GM10248 (cell line): ENCODE results near the gene CACNG1.

Source experiments
- CTCF ChIA-PET: fragments of 300-600 bp; sonication (Branson Sonifier 250); formaldehyde crosslinking; extraction: SDS; loops from one replicate; lab custom pipeline; 2021; ENCODE audit warnings: antibody characterized with exemption; lab: Yijun Ruan, JAX
- POLR2A ChIA-PET: fragments of 350-650 bp; sonication (Branson Sonifier 250); formaldehyde crosslinking; extraction: SDS; loops from one replicate; lab custom pipeline; 2020; ENCODE audit warnings: antibody characterized with exemption; lab: Yijun Ruan, JAX
- DNase-seq: peaks from one replicate; pipeline ENCODE4 v3.0.0; 2012; ENCODE audit errors: extremely low spot score
- TF ChIP-seq, protein P1 (sequence below): IDR thresholded peaks from 2 replicates; pipeline ENCODE4 v1.5.1; 2012; ENCODE audit warnings: mild to moderate bottlenecking, low read depth; ENCODE audit errors: extremely low read depth, missing control alignments, control extremely low read depth

CACNG1 gene, protein sequence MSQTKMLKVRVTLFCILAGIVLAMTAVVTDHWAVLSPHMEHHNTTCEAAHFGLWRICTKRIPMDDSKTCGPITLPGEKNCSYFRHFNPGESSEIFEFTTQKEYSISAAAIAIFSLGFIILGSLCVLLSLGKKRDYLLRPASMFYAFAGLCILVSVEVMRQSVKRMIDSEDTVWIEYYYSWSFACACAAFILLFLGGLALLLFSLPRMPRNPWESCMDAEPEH

DNA sequence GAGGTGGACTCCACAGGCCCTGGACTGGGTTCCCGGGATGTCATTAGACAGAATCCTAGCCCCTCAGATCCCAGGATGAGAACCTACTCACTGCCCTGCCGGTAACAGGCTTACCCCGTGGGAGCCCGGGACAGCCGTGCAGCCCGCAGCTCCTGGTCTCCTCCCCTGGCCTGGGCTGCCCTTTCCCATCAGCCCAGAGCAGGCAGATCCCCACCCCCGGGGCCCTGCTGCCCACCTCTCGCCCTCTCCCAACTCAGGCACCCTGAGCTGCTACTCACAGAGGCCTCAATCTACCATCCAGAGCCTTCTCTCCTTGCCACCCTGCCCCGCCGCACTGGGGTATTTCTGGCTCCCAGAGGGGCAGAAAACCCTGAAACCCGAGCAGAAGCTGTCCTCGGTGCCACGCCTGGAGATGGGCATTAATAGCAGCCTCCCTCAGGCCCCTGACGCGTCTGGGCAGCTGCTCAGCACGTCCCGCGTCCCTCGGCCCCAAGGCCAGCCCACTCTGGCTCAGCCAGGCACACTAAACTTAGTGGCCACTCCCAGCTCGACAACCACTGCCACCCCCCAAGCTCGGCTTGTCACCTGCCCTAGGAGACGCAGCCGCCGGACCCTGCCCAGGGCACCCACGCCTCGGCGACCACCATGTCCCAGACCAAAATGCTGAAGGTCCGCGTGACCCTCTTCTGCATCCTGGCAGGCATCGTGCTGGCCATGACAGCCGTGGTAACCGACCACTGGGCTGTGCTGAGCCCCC, at the start of gene CACNG1:
TSS of gene CACNG1 (plus strand) at position 539 of the 757 bp plus-strand sequence. CDS start at position 646, 107 bp downstream.
- ChIA-PET CTCF (no interaction called here), POLR2A (no interaction called here)
- TF ChIP-seq, protein P1, sequence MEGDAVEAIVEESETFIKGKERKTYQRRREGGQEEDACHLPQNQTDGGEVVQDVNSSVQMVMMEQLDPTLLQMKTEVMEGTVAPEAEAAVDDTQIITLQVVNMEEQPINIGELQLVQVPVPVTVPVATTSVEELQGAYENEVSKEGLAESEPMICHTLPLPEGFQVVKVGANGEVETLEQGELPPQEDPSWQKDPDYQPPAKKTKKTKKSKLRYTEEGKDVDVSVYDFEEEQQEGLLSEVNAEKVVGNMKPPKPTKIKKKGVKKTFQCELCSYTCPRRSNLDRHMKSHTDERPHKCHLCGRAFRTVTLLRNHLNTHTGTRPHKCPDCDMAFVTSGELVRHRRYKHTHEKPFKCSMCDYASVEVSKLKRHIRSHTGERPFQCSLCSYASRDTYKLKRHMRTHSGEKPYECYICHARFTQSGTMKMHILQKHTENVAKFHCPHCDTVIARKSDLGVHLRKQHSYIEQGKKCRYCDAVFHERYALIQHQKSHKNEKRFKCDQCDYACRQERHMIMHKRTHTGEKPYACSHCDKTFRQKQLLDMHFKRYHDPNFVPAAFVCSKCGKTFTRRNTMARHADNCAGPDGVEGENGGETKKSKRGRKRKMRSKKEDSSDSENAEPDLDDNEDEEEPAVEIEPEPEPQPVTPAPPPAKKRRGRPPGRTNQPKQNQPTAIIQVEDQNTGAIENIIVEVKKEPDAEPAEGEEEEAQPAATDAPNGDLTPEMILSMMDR = no peak
- no peak for DNase-seq

DNA sequence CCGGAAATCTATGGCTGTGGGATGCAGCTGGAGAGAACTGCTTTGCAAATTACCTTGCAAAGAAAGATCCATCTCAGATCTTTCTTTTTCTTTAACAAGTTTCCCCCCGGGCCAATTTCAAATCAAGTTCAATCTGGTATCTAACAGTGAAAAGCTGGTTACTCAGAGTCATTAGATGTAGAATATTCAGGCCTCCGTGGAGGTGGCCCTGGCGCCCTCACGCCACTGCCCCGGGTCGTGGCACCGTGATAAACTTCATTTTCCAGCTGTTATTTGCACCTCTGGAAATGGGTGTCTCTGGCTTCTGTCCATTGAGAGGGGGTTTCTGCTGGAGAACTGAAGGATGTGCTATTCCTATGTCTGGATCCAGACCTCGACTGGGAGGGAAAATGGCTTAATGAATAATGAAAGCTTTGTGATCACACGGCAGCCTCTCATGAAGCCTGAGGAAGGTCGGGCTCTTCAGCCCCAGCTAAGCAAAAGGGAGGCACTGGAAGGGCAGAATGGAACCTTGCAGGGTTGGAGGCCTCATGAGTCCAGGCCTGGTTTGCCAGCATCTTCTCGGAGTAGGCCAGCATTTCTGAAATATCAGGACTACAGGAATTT, 49.3 kb upstream of the CACNG1 start:
- CTCF ChIA-PET = interaction anchor here (1.1 kb wide), 1 partner anchor 10 kb away, joined by 3 read pairs; no protein-coding TSS in a partner anchor
- TF ChIP-seq, protein P1 = no peak
- POLR2A ChIA-PET = no interaction called here

DNA sequence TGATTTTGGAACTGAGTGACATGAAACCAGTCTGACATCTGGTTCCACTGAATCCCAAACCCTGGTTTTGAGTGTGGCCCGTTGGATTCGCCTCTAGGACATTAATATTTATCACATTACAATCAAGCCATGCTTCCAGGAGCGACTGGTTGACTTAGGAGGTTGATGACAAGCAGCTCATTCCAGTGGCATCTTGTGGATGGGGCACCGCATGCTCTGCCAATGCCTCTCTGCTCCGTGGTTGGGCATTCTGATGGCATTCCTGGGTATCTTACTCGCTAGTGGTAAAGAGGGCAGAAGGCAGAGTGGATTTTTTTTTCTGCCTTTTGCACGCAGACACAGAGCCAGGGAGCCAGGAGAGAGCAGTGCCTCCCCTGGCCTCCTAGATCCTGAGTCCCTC, 48.4 kb upstream of the CACNG1 start:
- ChIA-PET POLR2A (no interaction called here), CTCF (no interaction called here)
- TF ChIP-seq, protein P1 = no peak
- DNase-seq = no peak

More for the DNA sequence above, 49.3 kb upstream of the CACNG1 start:
- no peak for DNase-seq

DNA sequence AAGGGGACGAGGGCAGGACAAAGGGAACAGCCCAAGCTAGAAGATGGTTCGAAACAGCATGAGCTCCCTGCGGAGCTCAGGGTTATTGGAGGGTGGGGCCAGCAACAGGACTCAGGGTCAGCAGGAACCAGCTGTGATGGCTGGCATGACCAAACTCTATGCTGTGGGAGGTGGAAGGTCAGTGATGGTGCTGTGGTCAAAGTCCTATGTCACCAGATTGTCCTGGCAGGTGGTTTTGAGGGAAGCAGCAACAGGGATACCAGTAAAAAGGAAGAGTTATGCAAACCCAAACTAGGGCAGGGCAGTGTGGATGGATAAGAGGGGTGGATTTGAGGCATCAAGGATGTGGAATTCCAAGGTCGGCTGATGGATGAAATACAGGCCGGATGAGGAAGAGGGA, 47.4 kb upstream of the CACNG1 start:
- DNase-seq = no peak
- ChIA-PET POLR2A (no interaction called here), CTCF (no interaction called here)

DNA sequence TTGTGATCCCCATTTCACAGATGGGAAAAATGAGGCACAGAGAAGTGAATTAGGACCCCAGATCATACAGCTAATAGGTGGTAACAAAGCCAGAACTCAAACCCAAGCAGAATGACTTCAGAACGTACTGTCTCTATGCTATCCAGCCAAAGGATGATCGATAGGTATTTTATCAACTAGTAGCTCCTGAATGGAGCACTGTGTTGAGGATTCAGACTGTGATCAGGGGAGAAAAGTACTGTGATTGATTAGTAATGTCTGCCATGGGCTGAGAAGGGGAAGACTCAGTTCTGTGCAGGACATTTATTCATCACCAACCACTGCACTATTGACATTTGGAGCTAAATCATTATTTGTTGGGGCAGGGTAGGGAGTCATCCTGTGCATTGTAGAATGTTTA, 41.1 kb upstream of the CACNG1 start:
- CTCF ChIA-PET = interaction anchor here (0.8 to 0.9 kb wide), 3 partner anchors 10 to 22 kb away, joined by 3 read pairs; no protein-coding TSS in a partner anchor
- TF ChIP-seq, protein P1 = no peak
- POLR2A ChIA-PET = no interaction called here

More for the DNA sequence above, 47.4 kb upstream of the CACNG1 start:
- TF ChIP-seq, protein P1 = no peak

DNA sequence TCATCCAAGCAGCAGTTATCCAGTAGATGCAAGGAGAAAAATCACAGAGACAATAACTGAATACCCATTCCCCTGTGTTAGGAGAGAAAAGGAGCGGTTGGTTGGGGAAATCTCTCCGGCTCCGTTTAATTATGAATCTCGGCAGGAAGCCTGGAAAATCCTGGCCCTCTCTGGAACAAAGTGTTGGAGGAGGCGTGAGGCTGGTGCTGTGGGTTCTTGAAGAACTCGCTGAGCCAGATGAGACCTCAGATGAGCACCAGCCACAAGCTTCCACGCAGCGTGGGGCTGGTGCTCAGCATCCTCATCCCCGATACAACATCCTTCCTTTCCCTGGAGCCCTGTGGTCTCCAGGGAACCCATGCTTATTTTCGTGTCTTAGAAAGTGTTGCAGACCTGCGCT, 40.2 kb upstream of the CACNG1 start:
- POLR2A ChIA-PET = no interaction called here
- CTCF ChIA-PET = interaction anchor here (0.9 kb wide), 2 partner anchors 11 to 32 kb away, joined by 3 read pairs; no protein-coding TSS in a partner anchor
- TF ChIP-seq, protein P1 = no peak
- DNase-seq = no peak

More for the DNA sequence above, 41.1 kb upstream of the CACNG1 start:
- no peak for DNase-seq
